Activated T-cell treated with anti-CD3 and anti-CD28 coated beads, Interleukin-2, amount 50 U/mL, for 24 hours (primary cell): ENCODE measurements around the gene COL26A1.

Source experiments
- DNase-seq: peaks from one replicate; pipeline ENCODE4 v3.0.0-alpha.2; 2020
- H3K27ac Mint-ChIP-seq: 2 replicates; pipeline ENCODE4 v1.8.0; 2020; ENCODE audit warnings: mild to moderate bottlenecking, mixed read lengths
- H3K27me3 Mint-ChIP-seq: 2 replicates; pipeline ENCODE4 v1.8.0; 2020; ENCODE audit warnings: mixed read lengths
- H3K36me3 Mint-ChIP-seq: 2 replicates; pipeline ENCODE4 v1.8.0; 2020; ENCODE audit warnings: low read depth, mixed read lengths
- H3K4me1 Mint-ChIP-seq: 2 replicates; pipeline ENCODE4 v1.8.0; 2020; ENCODE audit warnings: low read depth, mixed read lengths
- H3K4me3 Mint-ChIP-seq: 2 replicates; pipeline ENCODE4 v1.8.0; 2020; ENCODE audit warnings: mild to moderate bottlenecking, moderate library complexity, mixed read lengths
- H3K9me3 Mint-ChIP-seq: 2 replicates; pipeline ENCODE4 v1.8.0; 2020; ENCODE audit warnings: mixed read lengths

COL26A1 gene

DNA sequence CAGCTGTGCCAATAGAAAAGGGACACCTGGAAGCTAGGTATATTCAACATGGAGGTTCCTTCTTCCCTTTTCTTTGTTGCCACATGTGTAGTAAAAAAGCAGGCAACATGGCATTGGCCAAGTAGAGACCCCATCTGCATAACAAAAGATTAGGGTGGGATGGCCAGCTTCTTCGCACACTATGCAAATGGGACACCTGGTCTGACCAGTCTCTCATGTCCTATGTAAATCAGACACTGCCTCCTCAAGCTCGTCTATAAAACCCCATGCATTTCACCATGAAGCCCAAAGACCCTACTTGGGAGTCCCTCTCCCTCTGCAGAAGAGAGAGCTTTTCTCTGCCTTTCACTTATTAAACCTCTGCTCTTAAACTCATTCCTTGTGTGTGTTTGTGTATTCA lies 212.5 kb downstream of the COL26A1 start:
- Mint-ChIP-seq H3K4me1 (no peaks in the 10 kb centered on the region), H3K27me3 (peaks cover 34% of the 10 kb centered on the region), H3K9me3 (peaks cover 16% of the 10 kb centered on the region), H3K36me3 (no peaks in the 10 kb centered on the region), H3K27ac (no peak overlapping the region), H3K4me3 (no peak overlapping the region)
- no peak for DNase-seq

- peaks cover 12% of the 10 kb centered on the region for H3K9me3 Mint-ChIP-seq
- H3K27me3 Mint-ChIP-seq = peaks cover 33% of the 10 kb centered on the region
- H3K36me3 Mint-ChIP-seq = no peaks in the 10 kb centered on the region
- no peaks in the 10 kb centered on the region for H3K4me1 Mint-ChIP-seq
- no peak overlapping the region for H3K4me3 Mint-ChIP-seq
- no peak overlapping the region for H3K27ac Mint-ChIP-seq
- no peak for DNase-seq
Measured at GRCh38 chr7:101575721-101576120, 213.0 kb downstream of the COL26A1 start.

DNA sequence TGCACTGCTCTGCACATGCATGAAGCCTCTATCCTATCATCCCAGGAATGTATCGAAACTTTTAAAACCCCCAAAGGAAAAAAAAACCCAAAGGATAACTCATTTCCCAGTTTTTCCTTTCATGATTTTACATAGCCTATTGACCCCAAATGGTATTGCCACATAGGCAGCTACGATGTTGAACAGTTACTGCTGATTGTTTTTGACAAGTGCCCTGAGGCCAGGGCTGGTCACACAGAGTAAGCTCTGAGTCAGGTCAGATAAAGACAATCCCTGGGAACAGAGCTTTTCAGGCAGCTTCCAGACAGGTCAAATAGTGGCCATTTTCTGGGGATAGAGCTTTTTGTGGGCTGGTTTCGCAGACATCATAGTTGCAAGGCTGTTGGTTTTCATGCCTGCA lies 214.3 kb downstream of the COL26A1 start:
- Mint-ChIP-seq H3K9me3 (peaks cover 12% of the 10 kb centered on the region), H3K27ac (no peak overlapping the region), H3K36me3 (no peaks in the 10 kb centered on the region), H3K27me3 (peaks cover 34% of the 10 kb centered on the region), H3K4me1 (no peaks in the 10 kb centered on the region), H3K4me3 (no peak overlapping the region)
- DNase-seq = no peak

- no peak overlapping the region for H3K27ac Mint-ChIP-seq
- peaks cover 39% of the 10 kb centered on the region for H3K27me3 Mint-ChIP-seq
- no peak for DNase-seq
- no peaks in the 10 kb centered on the region for H3K36me3 Mint-ChIP-seq
- no peak overlapping the region for H3K4me3 Mint-ChIP-seq
- no peaks in the 10 kb centered on the region for H3K4me1 Mint-ChIP-seq
- peaks cover 3% of the 10 kb centered on the region for H3K9me3 Mint-ChIP-seq
Measured at GRCh38 chr7:101578552-101578951, 215.9 kb downstream of the COL26A1 start.

DNA sequence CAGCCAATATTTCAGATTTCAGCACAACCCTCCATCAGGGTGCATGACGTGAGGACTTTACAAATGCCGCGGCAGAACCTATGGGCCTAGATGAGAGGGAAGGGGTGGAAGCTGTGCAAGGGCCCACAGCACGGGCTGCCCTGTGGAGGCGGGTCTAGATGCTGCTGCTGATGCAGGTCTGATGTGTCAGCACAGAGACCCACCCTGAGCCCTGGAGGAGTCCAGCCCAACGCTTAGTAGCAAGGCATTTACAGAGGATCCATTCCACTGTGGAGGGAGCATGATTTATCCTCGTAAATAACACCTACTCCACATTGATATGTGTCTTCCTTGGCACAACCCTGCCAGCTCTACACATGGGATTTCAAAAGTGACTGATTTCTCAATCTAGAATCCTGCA lies 217.9 kb downstream of the COL26A1 start:
- no peak overlapping the region for H3K27ac Mint-ChIP-seq
- no peak overlapping the region for H3K4me3 Mint-ChIP-seq
- H3K36me3 Mint-ChIP-seq = no peaks in the 10 kb centered on the region
- peaks cover 30% of the 10 kb centered on the region for H3K27me3 Mint-ChIP-seq
- H3K9me3 Mint-ChIP-seq = no peaks in the 10 kb centered on the region
- no peaks in the 10 kb centered on the region for H3K4me1 Mint-ChIP-seq
- no peak for DNase-seq

- Mint-ChIP-seq H3K9me3 (no peaks in the 10 kb centered on the region), H3K27me3 (peaks cover 25% of the 10 kb centered on the region), H3K27ac (no peak overlapping the region), H3K4me1 (no peaks in the 10 kb centered on the region), H3K4me3 (no peak overlapping the region), H3K36me3 (no peaks in the 10 kb centered on the region)
- DNase-seq = no peak
Measured at GRCh38 chr7:101581891-101582290, 219.2 kb downstream of the COL26A1 start.

DNA sequence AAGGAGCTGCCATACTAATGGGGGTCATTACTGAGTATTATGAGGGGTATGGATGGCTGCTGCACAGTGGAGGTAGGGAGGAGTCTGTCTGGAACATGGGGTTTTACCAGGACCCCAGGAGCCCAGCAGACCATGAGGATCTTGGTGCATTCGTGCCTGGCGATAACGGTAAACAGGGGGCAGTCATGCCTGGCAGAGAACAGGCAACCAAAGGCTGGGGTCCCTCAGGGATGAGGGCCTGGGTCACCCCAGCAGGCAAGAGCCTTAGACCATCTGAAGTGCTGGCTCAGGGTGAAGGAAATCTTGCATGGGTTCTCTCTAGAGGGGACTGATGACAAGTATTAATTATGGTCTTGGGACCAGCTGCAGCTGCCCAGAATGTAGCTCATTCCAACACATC lies 220.3 kb downstream of the COL26A1 start:
- DNase-seq = no peak
- H3K4me3 Mint-ChIP-seq = no peak overlapping the region
- no peaks in the 10 kb centered on the region for H3K9me3 Mint-ChIP-seq
- peaks cover 16% of the 10 kb centered on the region for H3K27me3 Mint-ChIP-seq
- H3K36me3 Mint-ChIP-seq = no peaks in the 10 kb centered on the region
- no peaks in the 10 kb centered on the region for H3K4me1 Mint-ChIP-seq
- no peak overlapping the region for H3K27ac Mint-ChIP-seq

- no peak overlapping the region for H3K27ac Mint-ChIP-seq
- no peaks in the 10 kb centered on the region for H3K36me3 Mint-ChIP-seq
- H3K4me1 Mint-ChIP-seq = no peaks in the 10 kb centered on the region
- peaks cover 9% of the 10 kb centered on the region for H3K27me3 Mint-ChIP-seq
- no peaks in the 10 kb centered on the region for H3K9me3 Mint-ChIP-seq
- no peak for DNase-seq
- H3K4me3 Mint-ChIP-seq = no peak overlapping the region
Measured at GRCh38 chr7:101586078-101586905, 223.6 kb downstream of the COL26A1 start.

- Mint-ChIP-seq H3K27me3 (peaks cover 4% of the 10 kb centered on the region), H3K36me3 (no peaks in the 10 kb centered on the region), H3K4me1 (no peaks in the 10 kb centered on the region), H3K9me3 (no peaks in the 10 kb centered on the region), H3K27ac (no peak overlapping the region), H3K4me3 (no peak overlapping the region)
- DNase-seq = no peak
Measured at GRCh38 chr7:101586906-101587677, 224.4 kb downstream of the COL26A1 start.

DNA sequence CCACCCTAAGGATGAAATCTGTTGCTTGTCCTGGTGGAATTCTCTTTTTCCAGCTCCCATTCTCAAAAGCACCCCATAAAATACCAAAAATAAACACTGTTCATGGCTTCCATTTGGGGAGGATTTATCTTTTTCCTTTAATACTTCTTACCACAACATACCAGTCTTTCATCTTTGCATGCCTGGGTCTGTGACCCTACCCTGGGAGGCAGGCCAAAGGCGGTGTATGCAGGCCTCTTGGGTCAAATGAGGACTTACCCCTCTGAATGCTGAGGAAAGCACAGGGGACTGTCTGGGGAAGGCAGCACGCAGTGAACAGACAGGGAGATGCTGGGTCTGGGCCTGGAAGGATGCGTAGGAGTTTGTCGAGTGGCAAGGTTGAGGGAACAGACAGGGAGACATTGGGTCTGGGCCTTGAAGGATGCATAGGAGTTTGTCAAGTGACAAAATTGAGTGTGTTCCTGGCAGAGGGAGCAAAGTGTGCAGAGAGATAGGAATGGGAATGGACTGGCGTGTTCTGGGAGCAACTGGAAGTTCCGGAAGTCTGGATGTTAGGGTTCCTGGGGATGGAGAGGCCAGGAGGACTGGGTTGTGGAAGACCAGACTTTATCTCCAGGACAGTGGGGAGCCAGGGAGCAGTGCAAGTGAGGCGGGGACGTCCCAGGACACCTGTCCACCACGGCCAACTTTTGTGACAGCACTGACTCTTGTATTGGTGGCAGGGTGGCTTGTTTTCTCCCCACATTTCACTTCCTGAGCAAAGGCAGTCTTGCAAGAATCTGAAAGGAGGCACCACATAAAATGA lies 225.7 kb downstream of the COL26A1 start:
- H3K27ac Mint-ChIP-seq = no peak overlapping the region
- no peak overlapping the region for H3K4me3 Mint-ChIP-seq
- no peaks in the 10 kb centered on the region for H3K27me3 Mint-ChIP-seq
- H3K36me3 Mint-ChIP-seq = no peaks in the 10 kb centered on the region
- no peaks in the 10 kb centered on the region for H3K4me1 Mint-ChIP-seq
- no peaks in the 10 kb centered on the region for H3K9me3 Mint-ChIP-seq
- DNase-seq = no peak

GRCh38 chr7:101589052-101589451 lies 226.4 kb downstream of the COL26A1 start:
- Mint-ChIP-seq H3K4me3 (no peak overlapping the region), H3K36me3 (no peaks in the 10 kb centered on the region), H3K27ac (no peak overlapping the region), H3K9me3 (no peaks in the 10 kb centered on the region), H3K27me3 (no peaks in the 10 kb centered on the region), H3K4me1 (no peaks in the 10 kb centered on the region)
- no peak for DNase-seq

DNA sequence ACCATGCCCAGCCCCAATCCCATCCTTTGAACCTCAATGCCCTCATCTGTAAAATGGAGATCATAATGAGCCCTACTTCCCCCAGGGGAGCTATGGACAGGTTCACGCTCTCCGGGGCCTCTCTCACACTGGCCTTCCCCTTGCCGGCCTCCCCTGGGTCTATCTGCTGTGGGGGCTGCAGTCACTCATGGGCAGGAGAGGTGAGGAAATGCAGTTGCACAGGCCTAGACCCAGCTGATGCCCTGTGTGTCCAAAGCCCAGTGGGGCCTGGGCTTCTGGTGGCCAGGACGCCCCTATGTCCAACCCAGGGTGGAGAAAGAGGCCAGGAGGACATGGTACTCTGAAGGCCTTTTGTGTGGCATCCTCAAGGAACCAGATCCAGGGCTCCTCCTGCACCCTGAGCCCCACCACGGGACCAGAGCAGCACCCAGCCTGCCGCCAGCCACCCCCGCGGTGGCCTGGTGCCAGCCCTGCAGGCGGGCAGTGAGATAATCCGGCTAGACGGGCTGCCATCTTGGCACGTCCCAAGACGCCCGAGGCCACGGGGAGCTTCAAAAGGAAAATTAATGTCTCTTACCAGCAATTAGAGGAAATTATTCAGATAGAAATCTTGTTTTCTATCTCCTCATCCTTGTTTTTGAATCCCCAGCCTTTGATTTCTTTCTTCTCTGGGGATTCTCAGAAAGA lies 227.4 kb downstream of the COL26A1 start:
- H3K4me3 Mint-ChIP-seq = no peak overlapping the region
- H3K4me1 Mint-ChIP-seq = no peaks in the 10 kb centered on the region
- no peaks in the 10 kb centered on the region for H3K36me3 Mint-ChIP-seq
- H3K27ac Mint-ChIP-seq = no peak overlapping the region
- no peak for DNase-seq
- no peaks in the 10 kb centered on the region for H3K27me3 Mint-ChIP-seq
- H3K9me3 Mint-ChIP-seq = no peaks in the 10 kb centered on the region

- Mint-ChIP-seq H3K4me1 (no peaks in the 10 kb centered on the region), H3K27ac (no peak overlapping the region), H3K27me3 (no peaks in the 10 kb centered on the region), H3K4me3 (no peak overlapping the region), H3K36me3 (no peaks in the 10 kb centered on the region), H3K9me3 (no peaks in the 10 kb centered on the region)
- DNase-seq = no peak
Measured at GRCh38 chr7:101590663-101591435, 228.2 kb downstream of the COL26A1 start.

GRCh38 chr7:101591504-101591903 lies 228.8 kb downstream of the COL26A1 start:
- DNase-seq = no peak
- H3K27me3 Mint-ChIP-seq = no peaks in the 10 kb centered on the region
- H3K27ac Mint-ChIP-seq = no peak overlapping the region
- H3K4me3 Mint-ChIP-seq = no peak overlapping the region
- H3K36me3 Mint-ChIP-seq = no peaks in the 10 kb centered on the region
- H3K9me3 Mint-ChIP-seq = no peaks in the 10 kb centered on the region
- no peaks in the 10 kb centered on the region for H3K4me1 Mint-ChIP-seq
